GM06990 (cell line): ENCODE data around the gene DDI2.
A peak's percentile ranks its signal among the peaks of the same experiment; 100 is the strongest.

Experiments used
- DNase-seq: peaks from one replicate; pipeline ENCODE4 v3.0.0-alpha.2; 2011; ENCODE audit not compliant: insufficient read length; ENCODE audit errors: extremely low read depth
- H3K27me3 ChIP-seq: replicated peaks from 2 replicates; pipeline ENCODE4 v1.6.0; 2011; ENCODE audit warnings: low read length; ENCODE audit not compliant: control insufficient read depth, insufficient read depth
- H3K36me3 ChIP-seq: 2 replicates; pipeline ENCODE4 v1.5.1; 2011; ENCODE audit warnings: low read length; ENCODE audit not compliant: control insufficient read depth, insufficient read depth
- H3K4me3 ChIP-seq: replicated peaks from 2 replicates; pipeline ENCODE4 v1.5.1; 2011; ENCODE audit warnings: low read depth, mild to moderate bottlenecking, control low read depth, low read length
- TF ChIP-seq, protein P1 (sequence below): IDR thresholded peaks from 2 replicates; pipeline ENCODE4 v1.5.1; 2011; ENCODE audit warnings: low read length, control low read depth, mild to moderate bottlenecking, inconsistent platforms; ENCODE audit not compliant: insufficient read depth, poor library complexity, severe bottlenecking

Gene DDI2

DNA sequence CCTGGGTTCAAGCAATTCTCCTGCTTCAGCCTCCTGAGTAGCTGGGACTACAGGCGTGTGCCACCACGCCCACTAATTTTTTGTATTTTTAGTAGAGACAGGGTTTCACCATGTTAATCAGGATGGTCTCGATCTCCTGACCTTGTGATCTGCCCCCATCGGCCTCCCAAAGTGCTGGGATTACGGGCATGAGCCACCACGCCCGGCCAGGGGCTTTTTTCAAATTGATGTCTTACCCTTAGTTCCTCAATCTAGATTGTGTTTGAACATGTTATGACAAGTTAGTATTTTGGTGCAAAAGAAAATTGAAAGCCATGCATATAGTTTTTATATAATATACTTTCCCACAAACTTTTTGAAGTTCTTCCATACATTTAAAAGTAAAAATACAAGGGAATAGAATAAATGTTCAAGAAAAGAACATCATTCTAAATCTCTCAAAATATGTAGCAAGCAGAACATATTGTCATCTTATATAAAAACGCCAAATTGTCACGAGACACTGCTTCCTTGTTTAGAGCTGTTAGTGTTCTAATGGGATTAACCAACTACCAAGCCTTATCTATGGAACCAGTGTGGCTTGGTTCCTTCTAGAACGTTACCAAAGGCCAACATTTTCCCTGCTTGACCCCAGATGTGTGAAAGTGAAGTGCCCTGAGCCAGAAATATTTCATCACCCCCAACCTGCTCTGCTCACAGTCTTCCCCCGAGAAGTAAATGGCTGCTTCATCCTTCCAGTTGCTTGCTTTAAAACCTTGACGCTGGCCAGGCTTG, 57.3 kb downstream of the DDI2 start:
- no peak overlapping the region for H3K4me3 ChIP-seq
- TF ChIP-seq, protein P1, sequence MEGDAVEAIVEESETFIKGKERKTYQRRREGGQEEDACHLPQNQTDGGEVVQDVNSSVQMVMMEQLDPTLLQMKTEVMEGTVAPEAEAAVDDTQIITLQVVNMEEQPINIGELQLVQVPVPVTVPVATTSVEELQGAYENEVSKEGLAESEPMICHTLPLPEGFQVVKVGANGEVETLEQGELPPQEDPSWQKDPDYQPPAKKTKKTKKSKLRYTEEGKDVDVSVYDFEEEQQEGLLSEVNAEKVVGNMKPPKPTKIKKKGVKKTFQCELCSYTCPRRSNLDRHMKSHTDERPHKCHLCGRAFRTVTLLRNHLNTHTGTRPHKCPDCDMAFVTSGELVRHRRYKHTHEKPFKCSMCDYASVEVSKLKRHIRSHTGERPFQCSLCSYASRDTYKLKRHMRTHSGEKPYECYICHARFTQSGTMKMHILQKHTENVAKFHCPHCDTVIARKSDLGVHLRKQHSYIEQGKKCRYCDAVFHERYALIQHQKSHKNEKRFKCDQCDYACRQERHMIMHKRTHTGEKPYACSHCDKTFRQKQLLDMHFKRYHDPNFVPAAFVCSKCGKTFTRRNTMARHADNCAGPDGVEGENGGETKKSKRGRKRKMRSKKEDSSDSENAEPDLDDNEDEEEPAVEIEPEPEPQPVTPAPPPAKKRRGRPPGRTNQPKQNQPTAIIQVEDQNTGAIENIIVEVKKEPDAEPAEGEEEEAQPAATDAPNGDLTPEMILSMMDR = no peak
- no peak for DNase-seq
- H3K36me3 ChIP-seq = no peaks in the 10 kb centered on the region
- no peaks in the 10 kb centered on the region for H3K27me3 ChIP-seq

DNA sequence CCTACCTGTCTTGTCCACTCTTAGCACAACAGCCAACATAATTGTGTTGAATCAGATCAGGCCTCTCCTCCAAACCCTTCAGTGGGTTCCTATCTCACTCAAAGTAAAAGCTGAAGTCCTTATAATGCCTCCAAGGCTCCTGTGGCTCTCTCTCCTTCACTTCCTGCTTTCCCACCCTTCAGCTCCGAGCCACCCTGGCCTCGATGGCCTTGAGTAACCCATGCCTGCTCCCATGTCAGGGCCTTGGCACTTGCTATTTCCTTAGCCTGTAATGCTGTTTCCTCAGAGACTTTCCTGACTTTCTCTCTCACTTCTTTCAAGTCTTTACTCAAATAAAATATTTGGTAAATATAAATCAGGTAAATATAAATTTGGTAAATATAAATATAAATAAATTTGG, 58.8 kb downstream of the DDI2 start:
- TF ChIP-seq, protein P1 = no peak
- no peak overlapping the region for H3K4me3 ChIP-seq
- H3K36me3 ChIP-seq = no peaks in the 10 kb centered on the region
- no peak for DNase-seq
- H3K27me3 ChIP-seq = no peaks in the 10 kb centered on the region

DNA sequence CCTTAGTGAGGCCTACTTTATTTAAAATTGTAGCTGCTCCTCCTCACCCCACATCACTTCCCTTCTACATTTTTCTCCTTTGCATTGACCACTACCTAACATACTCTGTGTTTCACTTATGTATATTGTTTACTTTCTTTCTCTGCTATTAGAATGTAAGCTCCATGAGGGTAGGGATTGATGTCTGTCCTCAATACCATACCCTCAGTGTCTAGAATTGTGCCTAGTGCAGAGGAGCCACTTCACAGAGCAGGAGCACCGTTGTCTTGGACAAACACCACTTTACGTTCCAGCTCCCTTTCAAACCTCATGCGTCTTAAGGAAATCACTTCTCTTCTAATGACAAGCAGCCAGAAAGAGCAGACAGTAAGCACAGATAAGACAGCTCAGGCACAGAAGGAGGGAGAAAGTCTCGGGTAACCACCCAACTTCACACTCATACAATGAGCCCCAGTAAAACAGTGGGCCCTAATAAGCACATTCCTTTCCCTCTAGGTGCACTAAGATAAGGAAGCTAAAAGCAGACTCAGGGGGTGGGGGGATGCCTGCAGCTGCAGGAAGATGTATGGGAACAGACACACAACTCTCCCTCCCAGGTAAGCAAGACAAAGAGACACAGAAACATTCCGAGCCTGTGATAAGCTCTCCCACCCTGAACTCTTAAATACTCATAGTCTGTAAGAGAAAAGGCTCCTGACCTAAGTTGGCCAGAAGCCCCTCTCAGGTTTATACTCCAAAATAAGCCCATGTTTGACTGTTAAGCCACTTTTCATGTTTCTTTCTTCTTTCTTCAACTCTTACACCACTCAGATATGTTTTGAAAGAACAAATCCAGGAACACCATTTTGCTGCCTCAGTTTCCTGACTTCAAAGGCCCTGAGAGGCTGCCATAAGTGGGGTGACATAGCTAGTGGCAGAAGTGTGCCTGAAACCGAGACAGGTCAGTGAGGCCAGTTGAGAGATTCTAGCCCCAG, 59.7 kb downstream of the DDI2 start:
- H3K27me3 ChIP-seq = no peaks in the 10 kb centered on the region
- TF ChIP-seq, protein P1 = no peak
- H3K4me3 ChIP-seq = no peak overlapping the region
- H3K36me3 ChIP-seq = no peaks in the 10 kb centered on the region
- DNase-seq = no peak

DNA sequence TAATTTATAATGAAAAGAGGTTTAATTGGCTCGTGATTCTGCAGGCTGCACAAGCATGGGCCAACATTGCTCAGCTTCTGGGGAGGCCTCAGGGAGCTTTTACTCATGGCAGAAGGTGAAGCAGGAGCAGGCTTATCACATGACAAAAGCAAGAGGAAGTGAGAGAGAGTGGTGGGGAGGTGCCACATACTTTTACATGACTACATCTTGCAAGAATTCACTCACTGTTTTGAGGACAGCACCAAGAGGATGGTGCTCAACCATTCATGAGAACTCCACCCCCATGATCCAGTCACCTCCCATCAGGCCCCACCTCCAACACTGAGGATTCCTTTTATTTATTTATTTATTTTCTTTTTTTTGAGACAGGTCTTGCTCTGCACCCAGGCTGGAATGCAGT, 61.3 kb downstream of the DDI2 start:
- Histone ChIP-seq H3K36me3 (no peaks in the 10 kb centered on the region), H3K27me3 (no peaks in the 10 kb centered on the region), H3K4me3 (no peak overlapping the region)
- DNase-seq = peak; percentile 38
- TF ChIP-seq, protein P1 = no peak

DNA sequence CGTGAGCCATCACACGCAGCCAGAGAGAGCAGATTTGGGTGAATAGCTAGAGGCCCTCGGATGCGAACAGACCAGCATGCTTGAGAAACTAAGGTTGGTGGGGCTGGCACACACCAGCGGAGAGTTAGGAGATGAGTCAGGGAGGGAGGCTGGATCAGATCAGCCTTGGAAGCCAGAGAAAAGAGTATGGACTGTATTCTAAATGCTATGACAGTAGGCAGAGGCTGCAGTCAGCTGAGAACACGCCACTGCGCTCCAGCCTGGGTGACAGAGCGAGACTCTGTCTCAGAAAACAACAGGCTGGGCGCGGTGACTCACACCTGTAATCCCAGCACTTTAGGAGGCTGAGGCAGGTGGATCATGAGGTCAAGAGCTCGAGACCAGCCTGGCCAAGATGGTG, 62.9 kb downstream of the DDI2 start:
- no peak for DNase-seq
- H3K36me3 ChIP-seq = no peaks in the 10 kb centered on the region
- no peaks in the 10 kb centered on the region for H3K27me3 ChIP-seq
- TF ChIP-seq, protein P1 = no peak
- no peak overlapping the region for H3K4me3 ChIP-seq
